ENCODE results near the gene HHAT. TPM values are rescaled to one million over a fixed set of nuclear protein-coding genes. Genes with fewer than 3 reads are reported as not detected.

The HHAT gene
- total RNA-seq, 1 donor from 2014 or later: 11.8 TPM

- no peak overlapping the region for H3K4me3 ChIP-seq
- DNase-seq (ENCODE audit: extremely low spot score in 2 of 2): no peak
- no peak for TF ChIP-seq POLR2AphosphoS5 (IDR thresholded peaks at IDR 0.05; ENCODE audit: insufficient read depth in 1 of 2, low read depth in 1 of 2)
- H3K36me3 ChIP-seq: no peaks in the 10 kb centered on the region
- H3K4me1 ChIP-seq: no peaks in the 10 kb centered on the region
- no peaks in the 10 kb centered on the region for H3K9me3 ChIP-seq
- no peak overlapping the region for H3K27ac ChIP-seq
- no peaks in the 10 kb centered on the region for H3K27me3 ChIP-seq
- intact Hi-C loops (cut with DNase I): no loop called here
Measured at GRCh38 chr1:210483821-210484220, 155.1 kb downstream of the HHAT start.

GRCh38 chr1:210487021-210487420 lies 158.3 kb downstream of the HHAT start:
- H3K9me3 ChIP-seq: no peaks in the 10 kb centered on the region
- H3K27me3 ChIP-seq: no peaks in the 10 kb centered on the region
- no peak for DNase-seq (ENCODE audit: extremely low spot score in 2 of 2)
- no peak for TF ChIP-seq POLR2AphosphoS5 (IDR thresholded peaks at IDR 0.05; ENCODE audit: insufficient read depth in 1 of 2, low read depth in 1 of 2)
- no peak for TF ChIP-seq POLR2A (IDR thresholded peaks at IDR 0.05)
- no peak for TF ChIP-seq CTCF (IDR thresholded peaks at IDR 0.05)
- intact Hi-C loops (cut with DNase I): no loop called here
- H3K36me3 ChIP-seq: no peaks in the 10 kb centered on the region
- H3K27ac ChIP-seq: no peak overlapping the region
- no peaks in the 10 kb centered on the region for H3K4me1 ChIP-seq
- H3K4me3 ChIP-seq: no peak overlapping the region

- Histone ChIP-seq H3K27ac (no peak overlapping the region), H3K36me3 (no peaks in the 10 kb centered on the region), H3K4me3 (no peak overlapping the region), H3K4me1 (no peaks in the 10 kb centered on the region), H3K9me3 (no peaks in the 10 kb centered on the region), H3K27me3 (no peaks in the 10 kb centered on the region)
- DNase-seq (ENCODE audit: extremely low spot score in 2 of 2): no peak
- no peak for TF ChIP-seq POLR2AphosphoS5 (IDR thresholded peaks at IDR 0.05; ENCODE audit: insufficient read depth in 1 of 2, low read depth in 1 of 2)
- no peak for TF ChIP-seq POLR2A (IDR thresholded peaks at IDR 0.05)
- no peak for TF ChIP-seq CTCF (IDR thresholded peaks at IDR 0.05)
- intact Hi-C loops (cut with DNase I): no loop called here
Measured at GRCh38 chr1:210489491-210489890, 160.8 kb downstream of the HHAT start.

GRCh38 chr1:210490781-210491180 lies 162.1 kb downstream of the HHAT start:
- H3K27ac ChIP-seq: no peak overlapping the region
- TF ChIP-seq CTCF (IDR thresholded peaks at IDR 0.05): no peak
- no peak for TF ChIP-seq POLR2AphosphoS5 (IDR thresholded peaks at IDR 0.05; ENCODE audit: insufficient read depth in 1 of 2, low read depth in 1 of 2)
- no peak for TF ChIP-seq POLR2A (IDR thresholded peaks at IDR 0.05)
- intact Hi-C loops (cut with DNase I): no loop called here

GRCh38 chr1:210496063-210496462 lies 167.4 kb downstream of the HHAT start:
- H3K27ac ChIP-seq: no peak overlapping the region
- no peak for DNase-seq (ENCODE audit: extremely low spot score in 2 of 2)

More at GRCh38 chr1:210490781-210491180, 162.1 kb downstream of the HHAT start:
- Histone ChIP-seq H3K27me3 (no peaks in the 10 kb centered on the region), H3K36me3 (no peaks in the 10 kb centered on the region), H3K4me1 (no peaks in the 10 kb centered on the region), H3K4me3 (no peak overlapping the region), H3K9me3 (no peaks in the 10 kb centered on the region)
- no peak for DNase-seq (ENCODE audit: extremely low spot score in 2 of 2)

More at GRCh38 chr1:210496063-210496462, 167.4 kb downstream of the HHAT start:
- Histone ChIP-seq H3K9me3 (no peaks in the 10 kb centered on the region), H3K27me3 (no peaks in the 10 kb centered on the region), H3K4me1 (no peaks in the 10 kb centered on the region), H3K4me3 (no peak overlapping the region), H3K36me3 (no peaks in the 10 kb centered on the region)
- intact Hi-C loops (cut with DNase I): no loop called here
- TF ChIP-seq POLR2AphosphoS5 (IDR thresholded peaks at IDR 0.05; ENCODE audit: insufficient read depth in 1 of 2, low read depth in 1 of 2) (no peak), POLR2A (IDR thresholded peaks at IDR 0.05) (no peak), CTCF (IDR thresholded peaks at IDR 0.05) (no peak)

Measured in vagina (tissue), 2 donors.